A673 (cell line): ENCODE data around the gene CES3. TPM values are rescaled to one million over a fixed set of nuclear protein-coding genes. Genes with fewer than 3 reads are reported as not detected.

ENCODE experiments used
- BruUV-seq: library from RNA; stranded (reverse); fragments of 400-500 nt; replicated peaks from 2 replicates; lab custom pipeline; 2021; lab: Mats Ljungman, UMichigan
- CTCF ChIA-PET: fragments of 300-600 bp; sonication (Branson Sonifier 250); formaldehyde crosslinking; loops from one replicate; lab custom pipeline; 2022; ENCODE audit warnings: antibody characterized with exemption; lab: Charles Lee
- POLR2A ChIA-PET: fragments of 300-600 bp; sonication (Branson Sonifier 250); formaldehyde crosslinking; loops from one replicate; lab custom pipeline; 2022; ENCODE audit warnings: antibody characterized with exemption; ENCODE audit not compliant: low non-redundant PET; lab: Charles Lee
- DNase-seq: peaks from one replicate; pipeline ENCODE4 v3.0.0-alpha.2; 2015; ENCODE audit warnings: low spot score
- H3K27ac ChIP-seq: fragments of 200-600 bp; sonication (generic); 2 replicates; pipeline ENCODE4 v1.5.1; 2016; ENCODE audit warnings: mixed run types, low read depth, mild to moderate bottlenecking, mixed read lengths, antibody characterized with exemption, low read length; ENCODE audit not compliant: poor library complexity, severe bottlenecking
- H3K27me3 ChIP-seq: fragments of 200-600 bp; sonication (generic); replicated peaks from 2 replicates; pipeline ENCODE4 v1.6.1; 2017; ENCODE audit warnings: mixed run types, low read depth, mild to moderate bottlenecking, mixed read lengths, antibody characterized with exemption, low read length; ENCODE audit not compliant: insufficient read depth, poor library complexity
- H3K36me3 ChIP-seq: fragments of 200-600 bp; sonication (generic); 2 replicates; pipeline ENCODE4 v1.6.1; 2016; ENCODE audit warnings: mixed run types, mild to moderate bottlenecking, mixed read lengths, antibody characterized with exemption, low read length; ENCODE audit not compliant: insufficient read depth, poor library complexity, severe bottlenecking
- H3K4me1 ChIP-seq: fragments of 200-600 bp; sonication (generic); 2 replicates; pipeline ENCODE4 v1.6.1; 2017; ENCODE audit warnings: mixed run types, mild to moderate bottlenecking, mixed read lengths, antibody characterized with exemption, low read length; ENCODE audit not compliant: insufficient read depth, poor library complexity, severe bottlenecking
- H3K4me3 ChIP-seq: fragments of 200-600 bp; sonication (generic); 2 replicates; pipeline ENCODE4 v1.5.1; 2016; ENCODE audit warnings: low read depth, mixed run types, mild to moderate bottlenecking, mixed read lengths, low read length; ENCODE audit not compliant: poor library complexity, severe bottlenecking
- H3K9me3 ChIP-seq: fragments of 200-600 bp; sonication (generic); 2 replicates; pipeline ENCODE4 v1.6.1; 2016; ENCODE audit warnings: mixed run types, low read depth, mild to moderate bottlenecking, mixed read lengths, antibody characterized with exemption, low read length; ENCODE audit not compliant: poor library complexity, severe bottlenecking
- EZH2 ChIP-seq: fragments of 200-600 bp; sonication (generic); IDR thresholded peaks from 2 replicates; pipeline ENCODE4 v1.6.1; 2017; ENCODE audit warnings: borderline replicate concordance, low read depth, mild to moderate bottlenecking, mixed read lengths, antibody characterized with exemption, low read length; ENCODE audit not compliant: poor library complexity, severe bottlenecking
- intact Hi-C: fragments of 100-400 bp; cut with micrococcal nuclease; formaldehyde crosslinking; loops from one replicate; pipeline ENCODE4 v1.10.0; 2022; ENCODE audit not compliant: unreplicated experiment
- total RNA-seq: library from RNA; stranded (reverse); gene quantifications from 2 replicates; pipeline ENCODE4 v1.2.3, GENCODE V29; 2021
- TF ChIP-seq, protein P1 (sequence below): fragments of 300-800, 200-600 bp; sonication (generic); conservative IDR thresholded peaks from 2 replicates; pipeline ENCODE4 v1.5.1; 2017; ENCODE audit warnings: low read depth, mild to moderate bottlenecking, antibody characterized with exemption, low read length, moderate library complexity, mixed read lengths

CES3 gene
- total RNA-seq, 1 experiment from 2014 or later = 3.9 TPM

DNA sequence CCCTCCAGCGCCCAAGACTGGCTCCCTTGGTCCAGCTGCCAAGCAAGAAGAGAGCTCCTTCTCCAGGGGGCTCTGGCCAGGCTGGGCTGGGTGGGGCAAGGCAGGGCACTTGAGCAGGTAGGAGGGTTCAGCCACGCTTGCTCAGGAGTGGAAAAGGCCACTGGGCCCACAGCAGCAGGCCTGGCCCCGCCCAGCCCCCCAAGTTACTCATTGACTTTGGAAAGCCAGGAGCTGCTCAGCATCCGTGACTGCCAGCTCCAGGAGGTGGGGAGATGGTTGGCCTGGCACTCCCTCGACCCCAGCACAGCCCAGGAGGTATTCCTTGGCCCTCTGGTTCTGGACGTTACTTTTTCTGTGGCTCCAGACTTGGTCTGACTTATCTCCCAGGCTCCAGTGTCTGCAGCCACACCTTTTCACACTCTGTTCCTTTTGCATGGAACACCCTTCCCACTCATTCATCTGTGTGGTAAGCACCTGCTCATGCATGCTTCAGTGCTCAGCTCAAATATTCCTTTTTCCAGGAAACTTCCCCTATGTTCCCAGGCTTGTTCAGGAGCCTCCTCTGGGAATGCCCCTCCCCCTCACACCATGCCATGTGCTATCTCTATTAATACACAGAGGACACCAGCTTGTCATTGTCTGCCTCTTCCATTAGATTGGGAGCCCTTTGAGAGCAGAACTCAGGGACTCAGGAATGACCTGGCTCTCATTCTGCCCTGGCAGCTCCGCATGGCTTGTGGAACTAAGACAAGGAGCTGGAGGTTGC, 42.1 kb upstream of the CES3 start, which contains the start of gene CDH16:
TSS of gene CDH16 (minus strand) at position 83 of the 766 bp plus-strand sequence. CDS start 820 bp downstream, outside the sequence.
- no TSS peak for BruUV-seq
- DNase-seq = no peak
- Histone ChIP-seq H3K4me1 (peaks cover 7% of the 10 kb centered on the region), H3K27ac (no peak within 1 kb of the TSS), H3K36me3 (no peaks in the 10 kb centered on the region), H3K4me3 (no peak within 1 kb of the TSS), H3K9me3 (no peaks in the 10 kb centered on the region), H3K27me3 (peaks cover 6% of the 10 kb centered on the region)
- TF ChIP-seq EZH2 = no peak
- TF ChIP-seq, protein P1, sequence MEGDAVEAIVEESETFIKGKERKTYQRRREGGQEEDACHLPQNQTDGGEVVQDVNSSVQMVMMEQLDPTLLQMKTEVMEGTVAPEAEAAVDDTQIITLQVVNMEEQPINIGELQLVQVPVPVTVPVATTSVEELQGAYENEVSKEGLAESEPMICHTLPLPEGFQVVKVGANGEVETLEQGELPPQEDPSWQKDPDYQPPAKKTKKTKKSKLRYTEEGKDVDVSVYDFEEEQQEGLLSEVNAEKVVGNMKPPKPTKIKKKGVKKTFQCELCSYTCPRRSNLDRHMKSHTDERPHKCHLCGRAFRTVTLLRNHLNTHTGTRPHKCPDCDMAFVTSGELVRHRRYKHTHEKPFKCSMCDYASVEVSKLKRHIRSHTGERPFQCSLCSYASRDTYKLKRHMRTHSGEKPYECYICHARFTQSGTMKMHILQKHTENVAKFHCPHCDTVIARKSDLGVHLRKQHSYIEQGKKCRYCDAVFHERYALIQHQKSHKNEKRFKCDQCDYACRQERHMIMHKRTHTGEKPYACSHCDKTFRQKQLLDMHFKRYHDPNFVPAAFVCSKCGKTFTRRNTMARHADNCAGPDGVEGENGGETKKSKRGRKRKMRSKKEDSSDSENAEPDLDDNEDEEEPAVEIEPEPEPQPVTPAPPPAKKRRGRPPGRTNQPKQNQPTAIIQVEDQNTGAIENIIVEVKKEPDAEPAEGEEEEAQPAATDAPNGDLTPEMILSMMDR = no peak
- intact Hi-C loops = no loop called here
- POLR2A ChIA-PET = no interaction called here
- CTCF ChIA-PET = interaction anchor here (0.8 kb wide), 1 partner anchor 9 kb away, joined by 3 read pairs; no protein-coding TSS in a partner anchor

- Histone ChIP-seq H3K9me3 (no peaks in the 10 kb centered on the region), H3K4me1 (peaks cover 7% of the 10 kb centered on the region), H3K4me3 (no peak overlapping the region), H3K27me3 (peaks cover 13% of the 10 kb centered on the region), H3K36me3 (no peaks in the 10 kb centered on the region), H3K27ac (no peak overlapping the region)
- TF ChIP-seq, protein P1 = no peak
- TF ChIP-seq EZH2 = no peak
- DNase-seq = no peak
- BruUV-seq = no TSS peak
- ChIA-PET CTCF (interaction anchor here (0.8 kb wide), 1 partner anchor 9 kb away, joined by 3 read pairs; no protein-coding TSS in a partner anchor), POLR2A (interaction anchor here (0.7 kb wide), 1 partner anchor 20 kb away, joined by 4 read pairs; no protein-coding TSS in a partner anchor)
- intact Hi-C loops = no loop called here
Observed at GRCh38 chr16:66919569-66920298, 41.3 kb upstream of the CES3 start.

GRCh38 chr16:66920299-66920590, 40.8 kb upstream of the CES3 start:
- intact Hi-C loops = no loop called here
- no TSS peak for BruUV-seq

More at GRCh38 chr16:66920299-66920590, 40.8 kb upstream of the CES3 start:
- ChIA-PET CTCF (interaction anchor here (0.5 kb wide), 1 partner anchor 404 kb away, joined by 6 read pairs; no protein-coding TSS in a partner anchor), POLR2A (interaction anchor here (0.7 kb wide), 1 partner anchor 20 kb away, joined by 4 read pairs; no protein-coding TSS in a partner anchor)
- TF ChIP-seq EZH2 = no peak
- TF ChIP-seq, protein P1 = no peak
- H3K27ac ChIP-seq = no peak overlapping the region
- no peaks in the 10 kb centered on the region for H3K9me3 ChIP-seq
- H3K27me3 ChIP-seq = peaks cover 18% of the 10 kb centered on the region
- H3K4me3 ChIP-seq = no peak overlapping the region
- peaks cover 7% of the 10 kb centered on the region for H3K4me1 ChIP-seq
- DNase-seq = no peak
- no peaks in the 10 kb centered on the region for H3K36me3 ChIP-seq
